Right lobe of liver (tissue), 4 donors: ENCODE measurements around the gene POLG.

Source experiments
- CTCF ChIP-seq, 4 donors: fragments of 200-600 bp in 3 of 4; fragments of 450-650 bp in 1 of 4; IDR thresholded peaks; one replicate each; pipeline versions ENCODE4 v1.5.1 to v1.8.0; 2016 to 2022; ENCODE audit warnings: antibody characterized with exemption in 4 of 4, mild to moderate bottlenecking in 2 of 4
- POLR2A ChIP-seq: fragments of 450-650 bp; IDR thresholded peaks from one replicate; pipeline ENCODE4 v1.6.1; 2017; ENCODE audit warnings: antibody characterized with exemption, mild to moderate bottlenecking
- donor health status: DM: no; HTN: no; CAD: no.
- donor health status: DM: no; HTN: no; CAD: no.
- donor health status: DM: no; HTN: yes; CAD: no.

DNA sequence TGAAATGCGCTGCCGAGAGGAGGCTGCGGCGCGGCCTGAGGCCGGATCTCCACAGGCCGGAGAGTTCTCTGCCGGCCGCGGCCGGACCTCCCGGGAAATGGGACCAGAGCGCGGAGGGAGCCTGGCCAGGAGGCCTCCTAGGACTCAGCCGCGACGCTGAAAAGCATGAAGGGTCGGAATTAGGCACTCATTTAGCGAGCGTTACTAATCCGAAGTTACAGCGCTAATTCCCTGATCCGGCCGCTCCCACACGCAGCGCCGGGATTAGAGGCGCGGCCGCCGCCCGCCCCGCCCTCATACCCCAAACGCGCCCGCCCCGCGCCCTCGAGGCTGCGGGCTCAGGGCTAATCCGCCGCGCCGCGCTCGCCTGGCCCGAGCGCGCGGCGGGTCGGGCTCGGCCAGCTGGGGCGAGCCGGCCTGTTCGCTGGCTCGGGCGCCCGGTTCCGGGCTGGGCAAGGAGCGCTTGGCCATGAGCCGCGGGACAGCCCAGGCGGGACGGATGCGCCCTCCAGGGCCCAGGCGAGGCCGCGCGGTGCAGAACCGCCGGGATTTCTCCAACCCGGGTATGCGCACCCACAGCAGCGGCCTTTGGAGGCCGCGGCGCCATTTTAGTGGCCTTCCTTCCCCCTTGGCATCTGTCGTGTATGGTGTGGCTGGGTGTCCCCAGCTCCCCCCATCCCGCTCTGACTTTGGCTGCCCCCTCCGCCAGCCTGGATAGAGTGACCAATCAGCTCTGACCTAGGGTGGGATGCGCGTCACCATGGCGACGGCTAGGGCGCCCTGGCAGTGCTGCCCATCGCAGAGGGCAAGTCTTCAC lies 36.8 kb upstream of the POLG start:
- no peak for TF ChIP-seq CTCF (IDR thresholded peaks at IDR 0.05)
- TF ChIP-seq POLR2A = no peak
